Measurements from ENCODE around the gene GIT1.

- TF ChIP-seq POLR2AphosphoS5 (IDR thresholded peaks at IDR 0.05; ENCODE audit: low read depth, low read length) (no peak), POLR2A (IDR thresholded peaks at IDR 0.05; ENCODE audit: low read depth, low read length) (no peak), TAF1 (IDR thresholded peaks at IDR 0.05; ENCODE audit: borderline replicate concordance, low read depth, low read length) (no peak)
Observed at GRCh38 chr17:29623283-29623647, 33.8 kb upstream of the GIT1 start.

Measured in GM12892 (cell line).